ENCODE measurements around the gene MFAP2.
"Not testable (repeated sequence)": the region's sequence is repeated elsewhere in the genome, so short reads cannot be mapped to it uniquely, and the experiment has no call there.

Gene MFAP2

GRCh38 chr1:16958475-16958874, 21.9 kb downstream of the MFAP2 start:
- DNase-seq = no peak

GRCh38 chr1:16957731-16958130, 22.7 kb downstream of the MFAP2 start:
- no peak for DNase-seq

- no peak for DNase-seq
These were observed 23.6 kb downstream of the MFAP2 start for GRCh38 chr1:16956775-16957174.

- no peak for DNase-seq
These were observed 25.2 kb downstream of the MFAP2 start for GRCh38 chr1:16955186-16955585.

- DNase-seq = no peak
These were observed 25.8 kb downstream of the MFAP2 start for GRCh38 chr1:16954579-16954978.

GRCh38 chr1:16952376-16952775, 28.0 kb downstream of the MFAP2 start:
- DNase-seq = not testable (repeated sequence)

- not testable (repeated sequence) for DNase-seq
These were observed 31.4 kb downstream of the MFAP2 start for GRCh38 chr1:16949026-16949425.

DNA sequence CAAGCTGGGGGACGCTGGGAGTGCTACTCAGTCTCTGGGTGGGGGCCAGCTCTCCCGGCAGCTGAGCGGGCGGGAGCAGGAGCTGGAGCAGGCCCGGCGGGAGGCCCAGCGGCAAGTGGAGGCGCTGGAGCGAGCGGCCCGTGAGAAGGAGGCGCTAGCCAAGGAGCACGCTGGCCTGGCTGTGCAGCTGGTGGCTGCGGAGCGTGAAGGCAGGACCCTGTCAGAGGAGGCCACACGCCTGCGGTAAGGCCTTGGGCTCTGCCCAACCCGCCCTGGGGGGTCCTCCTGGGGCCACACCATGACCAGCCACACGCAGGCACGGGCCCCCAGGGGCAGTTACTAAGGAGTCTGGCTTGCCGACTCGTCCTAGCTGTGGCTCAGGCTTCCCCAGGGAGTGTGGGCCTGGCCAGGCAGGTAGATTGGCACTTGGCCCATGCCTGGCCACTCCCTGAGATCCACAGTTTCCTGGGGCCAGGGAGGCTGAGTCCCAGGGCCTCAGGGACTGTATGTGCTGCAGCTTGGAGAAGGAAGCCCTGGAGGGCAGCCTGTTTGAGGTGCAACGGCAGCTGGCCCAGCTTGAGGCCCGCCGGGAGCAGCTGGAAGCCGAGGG, 32.0 kb downstream of the MFAP2 start:
- not testable (repeated sequence) for DNase-seq

DNA sequence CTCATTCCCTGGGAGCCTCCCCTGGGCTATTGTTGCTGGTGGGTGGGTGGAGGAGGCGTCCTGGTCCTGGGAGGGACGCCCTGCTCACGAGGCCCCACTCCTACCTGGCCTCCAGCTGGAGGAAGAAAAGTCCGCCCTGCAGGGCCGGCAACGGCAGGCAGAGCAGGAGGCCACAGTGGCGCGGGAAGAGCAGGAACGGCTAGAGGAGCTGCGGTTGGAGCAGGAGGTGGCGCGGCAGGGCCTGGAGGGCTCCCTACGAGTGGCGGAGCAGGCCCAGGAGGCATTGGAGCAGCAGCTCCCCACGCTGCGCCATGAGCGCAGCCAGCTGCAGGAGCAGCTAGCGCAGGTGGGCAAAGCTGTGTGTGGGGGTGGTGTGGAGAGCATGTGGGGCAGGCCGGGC, 33.8 kb downstream of the MFAP2 start:
- DNase-seq = no peak

DNA sequence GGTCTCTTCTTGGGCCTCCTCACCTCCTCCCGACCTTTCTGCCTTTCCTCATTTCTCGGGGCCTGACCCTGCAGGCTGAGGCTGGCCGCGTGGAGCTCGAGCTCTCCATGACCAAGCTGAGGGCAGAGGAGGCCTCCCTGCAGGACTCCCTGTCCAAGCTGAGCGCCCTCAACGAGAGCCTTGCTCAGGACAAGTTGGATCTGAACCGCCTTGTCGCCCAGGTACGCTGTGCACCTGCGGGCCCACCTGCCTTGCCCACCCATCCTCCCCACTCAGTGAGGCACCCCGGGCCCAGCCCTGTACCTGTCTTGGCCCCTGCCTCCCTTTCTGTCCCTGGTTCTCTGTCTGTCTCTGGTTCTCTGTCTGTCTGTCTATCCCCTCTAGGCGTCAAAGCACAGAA, 34.2 kb downstream of the MFAP2 start:
- DNase-seq = not testable (repeated sequence)

- not testable (repeated sequence) for DNase-seq
These were observed 34.9 kb downstream of the MFAP2 start for GRCh38 chr1:16945512-16945911.

- no peak for DNase-seq
These were observed 36.4 kb downstream of the MFAP2 start for GRCh38 chr1:16944038-16944437.

DNA sequence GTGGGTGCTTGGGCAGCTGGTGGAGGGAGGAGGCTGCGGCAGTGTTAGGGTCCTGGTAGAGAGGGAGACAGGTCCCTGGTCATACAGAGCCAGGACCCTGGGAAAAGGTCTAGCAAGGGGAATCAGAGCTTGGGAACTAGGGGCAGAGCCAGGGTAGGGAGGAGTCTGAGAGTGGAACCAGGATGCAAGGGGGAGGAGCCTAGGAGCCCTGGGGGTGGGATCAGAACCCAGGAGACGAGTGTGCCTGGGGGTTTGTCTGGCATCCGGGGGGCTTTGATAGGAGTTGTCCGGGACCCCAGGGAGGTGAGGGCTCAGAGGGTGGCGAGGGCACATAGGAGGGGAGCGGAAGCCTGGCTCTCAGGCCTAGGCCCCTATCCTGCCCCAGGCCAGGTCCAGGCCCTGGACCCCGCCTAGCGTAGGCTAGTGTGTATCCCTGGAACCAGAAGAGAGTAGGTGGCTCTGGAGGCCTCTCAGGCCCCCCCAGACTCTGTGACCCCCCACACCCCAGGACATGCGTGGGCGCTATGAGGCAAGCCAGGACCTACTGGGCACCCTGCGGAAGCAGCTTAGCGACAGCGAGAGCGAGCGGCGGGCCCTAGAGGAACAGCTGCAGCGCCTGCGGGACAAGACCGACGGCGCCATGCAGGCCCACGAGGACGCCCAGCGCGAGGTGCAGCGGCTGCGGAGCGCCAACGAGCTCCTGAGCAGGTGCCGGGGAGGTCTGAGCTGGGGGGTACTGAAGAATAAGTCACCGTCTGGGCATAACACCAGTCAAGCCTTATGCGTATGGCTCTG, 40.8 kb downstream of the MFAP2 start:
- not testable (repeated sequence) for DNase-seq

DNA sequence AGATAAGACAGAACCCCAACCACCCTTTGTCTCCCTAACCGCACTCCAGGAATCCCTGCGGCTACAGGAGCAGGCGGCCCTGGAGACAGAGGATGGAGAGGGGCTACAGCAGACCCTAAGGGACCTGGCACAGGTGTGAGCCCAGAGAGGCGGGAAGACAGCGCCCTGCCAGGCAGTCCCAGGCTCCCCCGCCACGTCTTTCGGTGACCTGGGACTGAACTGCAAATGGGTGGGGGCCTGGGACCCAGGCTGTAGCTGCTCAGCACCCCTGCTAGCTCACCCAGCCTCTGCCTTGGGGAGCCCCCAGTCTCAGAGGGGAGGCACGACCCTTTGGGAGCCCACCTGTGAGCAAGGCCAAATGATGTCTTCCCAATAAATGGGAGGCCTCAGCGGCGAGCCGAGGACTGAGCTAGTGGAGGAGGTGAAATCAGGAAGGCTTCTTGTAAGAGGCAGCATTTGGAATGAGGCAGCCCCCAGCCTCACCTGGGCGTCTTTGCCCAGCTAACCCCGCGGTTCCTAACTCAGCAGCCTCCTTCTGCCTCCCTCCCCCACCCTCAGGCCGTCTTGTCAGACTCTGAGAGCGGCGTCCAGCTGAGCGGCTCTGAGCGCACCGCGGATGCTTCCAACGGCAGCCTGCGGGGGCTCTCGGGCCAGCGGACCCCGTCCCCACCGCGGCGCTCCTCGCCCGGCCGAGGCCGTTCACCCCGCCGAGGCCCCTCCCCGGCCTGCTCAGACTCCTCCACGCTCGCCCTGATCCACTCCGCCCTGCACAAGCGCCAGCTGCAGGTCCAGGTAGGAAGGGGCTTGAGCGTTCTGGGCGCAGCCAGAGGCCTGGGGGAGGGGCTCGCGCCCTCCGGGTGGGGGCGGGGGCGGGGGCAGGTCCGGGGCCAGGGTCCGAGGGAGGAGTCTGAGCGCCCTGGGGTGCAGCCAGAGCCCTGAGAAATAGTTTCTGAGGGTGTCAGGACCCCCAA, 41.8 kb downstream of the MFAP2 start:
- no peak for DNase-seq

GRCh38 chr1:16936580-16936979, 43.8 kb downstream of the MFAP2 start:
- not testable (repeated sequence) for DNase-seq

- DNase-seq = not testable (repeated sequence)
These were observed 46.5 kb downstream of the MFAP2 start for GRCh38 chr1:16933945-16934344.

DNA sequence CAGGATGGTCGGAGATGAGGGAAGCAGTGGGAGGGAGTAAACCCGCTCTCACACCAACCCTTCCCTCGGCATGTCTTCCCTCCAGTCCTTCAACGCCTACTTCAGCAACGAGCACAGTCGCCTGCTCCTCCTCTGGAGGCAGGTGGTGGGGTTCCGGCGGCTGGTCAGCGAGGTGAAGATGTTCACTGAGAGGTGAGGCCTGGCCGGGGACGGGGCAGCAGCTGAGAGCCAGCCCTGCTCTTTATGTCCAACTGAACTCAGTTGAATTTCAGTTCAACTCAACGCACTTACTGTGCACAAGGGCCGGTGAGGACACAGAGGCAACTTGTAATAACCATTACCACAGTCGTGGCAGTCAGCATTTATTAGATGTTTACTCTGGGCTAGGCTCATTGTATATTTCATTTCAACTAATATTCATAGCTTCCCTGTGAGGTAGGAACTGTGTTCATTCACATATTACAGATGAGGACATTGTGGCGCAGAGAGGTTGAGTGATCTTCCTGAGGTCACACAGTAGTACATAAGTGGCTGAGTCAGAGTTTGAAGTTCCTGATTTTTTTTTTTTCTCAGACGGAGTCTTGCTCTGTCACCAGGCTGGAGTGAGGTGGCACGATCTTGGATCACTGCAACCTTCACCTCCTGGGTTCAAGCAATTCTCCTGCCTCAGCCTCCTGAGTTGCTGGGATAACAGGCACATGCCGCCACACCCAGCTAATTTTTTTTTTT, 49.0 kb downstream of the MFAP2 start:
- not testable (repeated sequence) for DNase-seq

GRCh38 chr1:16929146-16930041, 51.0 kb downstream of the MFAP2 start:
- DNase-seq = not testable (repeated sequence)

DNA sequence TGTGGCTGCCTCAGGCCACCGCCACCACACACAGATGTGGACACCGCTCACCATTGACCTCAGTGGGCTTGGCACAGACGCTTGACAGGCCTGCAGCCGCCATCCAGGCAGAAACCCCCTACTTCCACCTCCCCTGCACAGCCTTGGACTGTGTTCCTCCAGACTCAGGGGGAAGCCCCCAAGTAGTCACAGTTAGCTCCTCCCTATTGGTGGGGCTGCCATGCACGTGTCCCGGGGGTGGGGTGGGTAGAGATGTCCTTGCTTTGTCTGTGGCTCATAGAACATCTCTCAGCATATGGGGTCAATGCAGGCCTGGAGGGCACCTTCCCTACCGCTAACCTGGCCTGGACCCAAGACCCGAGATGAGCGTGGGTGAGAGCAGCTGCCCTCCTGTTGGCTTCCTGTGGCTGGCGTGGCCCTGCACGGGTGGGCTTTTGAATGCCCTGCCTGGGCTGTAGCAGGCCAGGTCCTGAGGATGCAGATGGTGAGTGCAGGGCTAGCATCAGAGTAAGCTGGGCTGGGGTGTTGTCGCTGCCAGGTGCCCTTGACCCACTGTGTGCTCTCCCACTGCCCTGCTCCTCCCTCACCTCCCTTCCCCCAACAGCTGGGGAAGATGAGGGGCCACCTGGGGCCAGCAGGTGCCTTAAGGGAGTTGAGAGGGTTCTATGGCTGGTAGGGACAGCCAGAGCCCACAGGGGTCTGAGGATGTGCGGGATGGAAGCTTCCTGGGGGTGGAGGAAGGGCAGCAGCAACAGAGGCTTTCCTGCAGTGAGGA, 52.5 kb downstream of the MFAP2 start:
- no peak for DNase-seq

GRCh38 chr1:16927256-16927655, 53.2 kb downstream of the MFAP2 start:
- DNase-seq = no peak

Data from NCI-H1694 (cell line).